Neural progenitor cell (in vitro differentiated cells): ENCODE results near the gene CTNNBL1. TPM values are rescaled to one million over a fixed set of nuclear protein-coding genes. Genes with fewer than 3 reads are reported as not detected.

ENCODE experiments used
- DNase-seq: peaks from one replicate; pipeline ENCODE4 v3.0.0-alpha.2; 2016; ENCODE audit warnings: low spot score
- H2AFZ ChIP-seq: fragments of 200-600 bp; sonication (generic); replicated peaks from 2 replicates; pipeline ENCODE4 v1.6.1; 2016; ENCODE audit warnings: antibody characterized with exemption
- H3F3A ChIP-seq: fragments of 200-600 bp; sonication (generic); 2 replicates; pipeline ENCODE4 v1.6.1; 2016; ENCODE audit warnings: antibody characterized with exemption, low read depth
- H3K27ac ChIP-seq: fragments of 200-600 bp; sonication (generic); 2 replicates; pipeline ENCODE4 v1.5.1; 2016; ENCODE audit warnings: mild to moderate bottlenecking
- H3K27me3 ChIP-seq: fragments of 200-600 bp; sonication (generic); 2 replicates; pipeline ENCODE4 v1.6.1; 2016; ENCODE audit warnings: mild to moderate bottlenecking, moderate library complexity
- H3K36me3 ChIP-seq: fragments of 200-600 bp; sonication (generic); 2 replicates; pipeline ENCODE4 v1.5.1; 2016
- H3K4me1 ChIP-seq: fragments of 200-600 bp; sonication (generic); 2 replicates; pipeline ENCODE4 v1.6.1; 2016; ENCODE audit warnings: mixed run types
- H3K4me2 ChIP-seq: fragments of 200-600 bp; sonication (generic); 2 replicates; pipeline ENCODE4 v1.6.1; 2016
- H3K4me3 ChIP-seq: fragments of 200-600 bp; sonication (generic); 2 replicates; pipeline ENCODE4 v1.5.1; 2016
- H3K79me2 ChIP-seq: fragments of 200-600 bp; sonication (generic); 2 replicates; pipeline ENCODE4 v1.6.1; 2016; ENCODE audit warnings: low read depth
- H3K9ac ChIP-seq: fragments of 200-600 bp; sonication (generic); 2 replicates; pipeline ENCODE4 v1.6.1; 2016
- H3K9me3 ChIP-seq: fragments of 200-600 bp; sonication (generic); 2 replicates; pipeline ENCODE4 v1.5.1; 2016; ENCODE audit warnings: low read depth
- H4K20me1 ChIP-seq: fragments of 200-600 bp; sonication (generic); 2 replicates; pipeline ENCODE4 v1.6.1; 2016; ENCODE audit warnings: low read depth
- H3K27ac Mint-ChIP-seq: 3 replicates; pipeline ENCODE4 v1.8.0; 2021; ENCODE audit warnings: mixed read lengths
- H3K27me3 Mint-ChIP-seq: 2 replicates; pipeline ENCODE4 v1.8.0; 2022; ENCODE audit warnings: low read depth, mild to moderate bottlenecking, inconsistent platforms, moderate library complexity, mixed read lengths; ENCODE audit not compliant: insufficient read depth
- H3K36me3 Mint-ChIP-seq: 3 replicates; pipeline ENCODE4 v1.8.0; 2021; ENCODE audit warnings: mixed read lengths
- H3K4me1 Mint-ChIP-seq: 3 replicates; pipeline ENCODE4 v1.8.0; 2021; ENCODE audit warnings: mixed read lengths
- H3K4me3 Mint-ChIP-seq: 3 replicates; pipeline ENCODE4 v1.8.0; 2021; ENCODE audit warnings: mild to moderate bottlenecking, moderate library complexity, mixed read lengths
- H3K9me3 Mint-ChIP-seq: 3 replicates; pipeline ENCODE4 v1.8.0; 2020; ENCODE audit warnings: mixed read lengths
- EZH2 ChIP-seq: fragments of 200-600 bp; sonication (generic); IDR thresholded peaks from 2 replicates; pipeline ENCODE4 v1.6.1; 2017; ENCODE audit warnings: antibody characterized with exemption, mild to moderate bottlenecking, moderate library complexity
- EZH2phosphoT487 ChIP-seq: fragments of 200-600 bp; sonication (generic); IDR thresholded peaks from 2 replicates; pipeline ENCODE4 v1.6.1; 2017; ENCODE audit warnings: antibody characterized with exemption
- total RNA-seq: library from RNA; depleted of rRNA; stranded (reverse); fragments of >200 nt; gene quantifications from 2 replicates; pipeline ENCODE4 v1.2.3, GENCODE V29; 2015; ENCODE audit warnings: low replicate concordance
- TF ChIP-seq, protein P1 (sequence below): fragments of 200-600 bp; sonication (generic); IDR thresholded peaks from 2 replicates; pipeline ENCODE4 v1.5.1; 2017; ENCODE audit warnings: antibody characterized with exemption, mild to moderate bottlenecking

Gene CTNNBL1
- total RNA-seq, 1 donor from 2014 or later, result 54.5 TPM

DNA sequence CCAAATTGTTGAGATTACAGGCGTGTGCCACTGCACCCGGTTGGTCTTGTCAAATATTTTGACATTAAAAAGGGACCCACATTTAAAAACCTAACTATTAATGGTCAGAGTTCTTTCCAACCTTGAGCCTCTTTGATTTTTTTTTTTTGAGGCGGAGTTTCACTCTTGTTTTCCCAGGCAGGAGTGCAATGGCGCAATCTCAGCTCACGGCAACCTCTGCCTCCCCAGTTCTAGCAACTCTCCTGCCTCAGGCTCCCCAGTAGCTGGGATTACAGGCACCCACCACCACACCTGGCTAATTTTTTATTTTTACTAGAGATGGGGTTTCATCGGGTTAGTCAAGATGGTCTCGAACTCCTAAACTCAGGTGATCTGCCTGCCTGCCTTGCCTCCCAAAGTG lies 31.3 kb downstream of the CTNNBL1 start:
- H3K9ac ChIP-seq, result no peak overlapping the region
- no peaks in the 10 kb centered on the region for H3K27me3 ChIP-seq
- H3F3A ChIP-seq, result peaks cover 45% of the 10 kb centered on the region
- no peaks in the 10 kb centered on the region for H3K36me3 ChIP-seq
- H4K20me1 ChIP-seq, result no peaks in the 10 kb centered on the region
- H3K9me3 ChIP-seq, result no peaks in the 10 kb centered on the region
- H3K36me3 Mint-ChIP-seq, result no peaks in the 10 kb centered on the region
- no peak overlapping the region for H3K4me2 ChIP-seq
- peaks cover 55% of the 10 kb centered on the region for H3K4me1 Mint-ChIP-seq
- DNase-seq, result no peak
- H3K4me1 ChIP-seq, result peaks cover 62% of the 10 kb centered on the region
- H3K4me3 Mint-ChIP-seq, result no peak overlapping the region
- H3K27ac Mint-ChIP-seq, result no peak overlapping the region
- H3K79me2 ChIP-seq, result peaks cover 79% of the 10 kb centered on the region
- no peak overlapping the region for H2AFZ ChIP-seq
- H3K27ac ChIP-seq, result no peak overlapping the region
- peaks cover 10% of the 10 kb centered on the region for H3K9me3 Mint-ChIP-seq
- TF ChIP-seq, protein P1, sequence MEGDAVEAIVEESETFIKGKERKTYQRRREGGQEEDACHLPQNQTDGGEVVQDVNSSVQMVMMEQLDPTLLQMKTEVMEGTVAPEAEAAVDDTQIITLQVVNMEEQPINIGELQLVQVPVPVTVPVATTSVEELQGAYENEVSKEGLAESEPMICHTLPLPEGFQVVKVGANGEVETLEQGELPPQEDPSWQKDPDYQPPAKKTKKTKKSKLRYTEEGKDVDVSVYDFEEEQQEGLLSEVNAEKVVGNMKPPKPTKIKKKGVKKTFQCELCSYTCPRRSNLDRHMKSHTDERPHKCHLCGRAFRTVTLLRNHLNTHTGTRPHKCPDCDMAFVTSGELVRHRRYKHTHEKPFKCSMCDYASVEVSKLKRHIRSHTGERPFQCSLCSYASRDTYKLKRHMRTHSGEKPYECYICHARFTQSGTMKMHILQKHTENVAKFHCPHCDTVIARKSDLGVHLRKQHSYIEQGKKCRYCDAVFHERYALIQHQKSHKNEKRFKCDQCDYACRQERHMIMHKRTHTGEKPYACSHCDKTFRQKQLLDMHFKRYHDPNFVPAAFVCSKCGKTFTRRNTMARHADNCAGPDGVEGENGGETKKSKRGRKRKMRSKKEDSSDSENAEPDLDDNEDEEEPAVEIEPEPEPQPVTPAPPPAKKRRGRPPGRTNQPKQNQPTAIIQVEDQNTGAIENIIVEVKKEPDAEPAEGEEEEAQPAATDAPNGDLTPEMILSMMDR, result no peak
- TF ChIP-seq EZH2 (no peak), EZH2phosphoT487 (no peak)
- no peak overlapping the region for H3K4me3 ChIP-seq
- H3K27me3 Mint-ChIP-seq, result no peaks in the 10 kb centered on the region

DNA sequence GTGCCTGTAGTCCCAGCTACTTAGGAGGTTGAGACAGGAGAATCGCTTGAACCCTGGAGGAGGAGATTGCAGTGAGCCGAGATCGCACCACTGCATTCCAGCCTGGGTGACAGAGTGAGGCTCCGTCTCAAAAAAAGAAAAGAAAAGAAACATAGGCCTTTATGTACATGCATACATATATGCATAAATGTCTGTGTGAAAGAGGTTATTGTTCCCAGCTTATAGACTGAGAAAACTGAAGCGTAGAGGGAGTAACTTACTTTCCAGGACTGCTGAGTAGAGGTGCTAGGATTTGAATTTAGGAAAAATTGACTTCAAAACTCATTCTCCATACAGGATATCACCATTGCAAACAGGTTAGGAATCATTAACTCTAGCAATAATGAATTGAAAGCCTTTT lies 32.0 kb downstream of the CTNNBL1 start:
- Histone ChIP-seq H3K4me1 (peaks cover 69% of the 10 kb centered on the region), H3K4me3 (no peak overlapping the region), H3K9ac (no peak overlapping the region), H3K79me2 (peaks cover 79% of the 10 kb centered on the region), H3K9me3 (no peaks in the 10 kb centered on the region), H3F3A (peaks cover 52% of the 10 kb centered on the region), H3K4me2 (peak overlapping the region; percentile 73), H3K27me3 (no peaks in the 10 kb centered on the region), H4K20me1 (no peaks in the 10 kb centered on the region), H3K36me3 (no peaks in the 10 kb centered on the region), H2AFZ (no peak overlapping the region), H3K27ac (peak overlapping the region; percentile 95)
- H3K4me1 Mint-ChIP-seq, result peaks cover 59% of the 10 kb centered on the region
- no peaks in the 10 kb centered on the region for H3K27me3 Mint-ChIP-seq
- DNase-seq, result no peak
- H3K36me3 Mint-ChIP-seq, result no peaks in the 10 kb centered on the region
- H3K27ac Mint-ChIP-seq, result peak overlapping the region; percentile 93
- no peak overlapping the region for H3K4me3 Mint-ChIP-seq
- no peak for TF ChIP-seq EZH2
- TF ChIP-seq, protein P1, result no peak
- TF ChIP-seq EZH2phosphoT487, result no peak
- peaks cover 8% of the 10 kb centered on the region for H3K9me3 Mint-ChIP-seq

DNA sequence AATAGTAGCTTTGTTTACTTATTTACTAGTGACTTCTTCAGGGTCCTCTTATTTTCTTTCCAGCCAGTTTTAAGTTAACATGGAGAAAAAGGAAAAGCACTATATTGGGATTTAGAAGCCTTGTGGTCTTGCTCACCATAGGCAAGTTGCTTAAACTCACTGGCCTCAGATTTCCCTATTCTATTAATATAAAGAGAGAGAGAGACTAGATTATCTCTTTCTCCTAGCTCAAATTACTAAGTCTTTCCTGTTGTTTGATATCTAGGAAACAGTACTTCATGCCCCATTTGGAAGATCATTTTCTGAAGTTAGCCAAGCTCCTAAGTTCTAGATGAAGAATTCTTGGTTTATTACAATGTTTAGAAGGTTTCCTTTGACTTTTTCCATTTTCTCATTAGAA lies 32.5 kb downstream of the CTNNBL1 start:
- Mint-ChIP-seq H3K4me1 (peaks cover 59% of the 10 kb centered on the region), H3K27ac (peak overlapping the region; percentile 93)
- H3K4me2 ChIP-seq, result peak overlapping the region; percentile 73

More for the DNA sequence above, 32.5 kb downstream of the CTNNBL1 start:
- Mint-ChIP-seq H3K9me3 (peaks cover 7% of the 10 kb centered on the region), H3K36me3 (no peaks in the 10 kb centered on the region), H3K4me3 (no peak overlapping the region), H3K27me3 (no peaks in the 10 kb centered on the region)
- H3K9ac ChIP-seq, result no peak overlapping the region
- no peak overlapping the region for H3K4me3 ChIP-seq
- H3F3A ChIP-seq, result peaks cover 52% of the 10 kb centered on the region
- TF ChIP-seq, protein P1, result no peak
- TF ChIP-seq EZH2 (no peak), EZH2phosphoT487 (no peak)
- DNase-seq, result no peak
- no peak overlapping the region for H2AFZ ChIP-seq
- H4K20me1 ChIP-seq, result no peaks in the 10 kb centered on the region
- H3K4me1 ChIP-seq, result peaks cover 69% of the 10 kb centered on the region
- peaks cover 79% of the 10 kb centered on the region for H3K79me2 ChIP-seq
- no peaks in the 10 kb centered on the region for H3K27me3 ChIP-seq
- no peaks in the 10 kb centered on the region for H3K9me3 ChIP-seq
- H3K27ac ChIP-seq, result peak overlapping the region; percentile 95
- no peaks in the 10 kb centered on the region for H3K36me3 ChIP-seq
